ENCODE data around the gene LHX5.

LHX5 gene

DNA sequence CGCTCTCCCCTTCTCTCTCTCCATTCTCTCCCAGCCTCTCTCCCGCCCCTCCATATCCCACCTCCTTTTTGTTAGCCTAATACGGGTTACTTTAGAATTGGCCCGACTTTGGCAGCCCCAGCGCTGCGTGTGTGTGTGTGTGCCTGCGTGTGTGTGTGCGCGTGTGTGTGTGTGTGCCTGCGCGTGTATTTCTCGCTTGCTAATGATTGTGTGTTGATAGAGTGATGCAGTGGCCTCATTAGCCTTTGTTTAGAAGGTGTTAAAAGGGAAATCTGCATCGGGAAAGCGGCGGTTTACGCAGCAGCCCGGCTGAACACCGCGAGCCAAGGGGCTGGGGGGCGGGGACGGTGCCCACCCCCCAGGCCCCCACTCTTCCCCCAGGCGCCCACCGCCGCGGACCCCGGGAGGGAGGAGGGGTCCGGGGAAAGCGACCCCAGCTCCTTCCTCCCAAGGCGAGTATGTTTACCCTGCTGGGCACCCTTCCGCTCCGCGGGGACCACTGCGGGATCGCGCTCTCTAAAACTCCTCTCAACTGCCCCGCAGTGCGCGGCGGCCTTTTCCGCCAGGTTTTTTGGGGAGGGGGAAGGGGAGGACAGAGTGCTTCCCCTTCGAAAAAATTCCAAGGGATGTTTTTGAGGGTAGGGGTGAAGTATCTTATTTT lies 6.8 kb upstream of the LHX5 start:
- Histone ChIP-seq H4K20me1 (ENCODE audit: low read depth, low read length) (no peaks in the 10 kb centered on the region), H3K9ac (ENCODE audit: low read length) (no peak overlapping the region), H3K9me3 (ENCODE audit: insufficient read depth, low read length) (no peaks in the 10 kb centered on the region), H3K27me3 (ENCODE audit: low read length) (no peaks in the 10 kb centered on the region), H3F3A (ENCODE audit: insufficient read depth) (no peaks in the 10 kb centered on the region), H3K27ac (ENCODE audit: low read depth, low read length) (no peak overlapping the region), H2AFZ (ENCODE audit: low read depth, low read length, severe bottlenecking) (no peak overlapping the region), H3K4me2 (ENCODE audit: low read depth, low read length, poor library complexity, severe bottlenecking) (no peak overlapping the region), H3K9me2 (replicated peaks; ENCODE audit: insufficient read depth, low read length) (no peaks in the 10 kb centered on the region), H3K79me2 (ENCODE audit: insufficient read depth, low read length) (no peaks in the 10 kb centered on the region), H3K36me3 (ENCODE audit: low read length) (no peaks in the 10 kb centered on the region), H3K4me3 (ENCODE audit: insufficient read depth, low read length, poor library complexity, severe bottlenecking) (no peak overlapping the region)
- TF ChIP-seq EZH2phosphoT487 (conservative IDR thresholded peaks at IDR 0.05; ENCODE audit: low read length) (no peak), CTCF (IDR thresholded peaks at IDR 0.05; ENCODE audit: insufficient read depth, low read length, poor library complexity, severe bottlenecking) (no peak)

- H3K27me3 ChIP-seq (ENCODE audit: low read length), result no peaks in the 10 kb centered on the region
- TF ChIP-seq CTCF (IDR thresholded peaks at IDR 0.05; ENCODE audit: insufficient read depth, low read length, poor library complexity, severe bottlenecking) (no peak), EZH2phosphoT487 (conservative IDR thresholded peaks at IDR 0.05; ENCODE audit: low read length) (no peak)
- no peak overlapping the region for H2AFZ ChIP-seq (ENCODE audit: low read depth, low read length, severe bottlenecking)
- H3K4me2 ChIP-seq (ENCODE audit: low read depth, low read length, poor library complexity, severe bottlenecking), result no peak overlapping the region
- H3K9ac ChIP-seq (ENCODE audit: low read length), result no peak overlapping the region
- no peak overlapping the region for H3K27ac ChIP-seq (ENCODE audit: low read depth, low read length)
- no peak overlapping the region for H3K4me3 ChIP-seq (ENCODE audit: insufficient read depth, low read length, poor library complexity, severe bottlenecking)
- no peaks in the 10 kb centered on the region for H3K9me2 ChIP-seq (replicated peaks; ENCODE audit: insufficient read depth, low read length)
- no peaks in the 10 kb centered on the region for H3F3A ChIP-seq (ENCODE audit: insufficient read depth)
- H3K9me3 ChIP-seq (ENCODE audit: insufficient read depth, low read length), result no peaks in the 10 kb centered on the region
- no peaks in the 10 kb centered on the region for H3K36me3 ChIP-seq (ENCODE audit: low read length)
- no peaks in the 10 kb centered on the region for H3K79me2 ChIP-seq (ENCODE audit: insufficient read depth, low read length)
- H4K20me1 ChIP-seq (ENCODE audit: low read depth, low read length), result no peaks in the 10 kb centered on the region
Observed at GRCh38 chr12:113477842-113478215, 6.2 kb upstream of the LHX5 start.

- Histone ChIP-seq H3K9me2 (replicated peaks; ENCODE audit: insufficient read depth, low read length) (no peaks in the 10 kb centered on the region), H3K27ac (ENCODE audit: low read depth, low read length) (no peak overlapping the region), H4K20me1 (ENCODE audit: low read depth, low read length) (no peaks in the 10 kb centered on the region), H3F3A (ENCODE audit: insufficient read depth) (no peaks in the 10 kb centered on the region), H2AFZ (ENCODE audit: low read depth, low read length, severe bottlenecking) (no peak overlapping the region), H3K9ac (ENCODE audit: low read length) (no peak overlapping the region), H3K9me3 (ENCODE audit: insufficient read depth, low read length) (no peaks in the 10 kb centered on the region), H3K36me3 (ENCODE audit: low read length) (no peaks in the 10 kb centered on the region), H3K79me2 (ENCODE audit: insufficient read depth, low read length) (no peaks in the 10 kb centered on the region), H3K4me3 (ENCODE audit: insufficient read depth, low read length, poor library complexity, severe bottlenecking) (no peak overlapping the region), H3K4me2 (ENCODE audit: low read depth, low read length, poor library complexity, severe bottlenecking) (no peak overlapping the region), H3K27me3 (ENCODE audit: low read length) (no peaks in the 10 kb centered on the region)
- TF ChIP-seq EZH2phosphoT487 (conservative IDR thresholded peaks at IDR 0.05; ENCODE audit: low read length) (no peak), CTCF (IDR thresholded peaks at IDR 0.05; ENCODE audit: insufficient read depth, low read length, poor library complexity, severe bottlenecking) (no peak)
Observed at GRCh38 chr12:113477171-113477841, 5.6 kb upstream of the LHX5 start.

Measured in SU-DHL-6 (cell line).